ENCODE results near the gene RAB6B. TPM values are rescaled to one million over a fixed set of nuclear protein-coding genes. Genes with fewer than 3 reads are reported as not detected.

RAB6B gene
- total RNA-seq, 1 experiment from 2014 or later, result 0.52 TPM

GRCh38 chr3:133901847-133902246 lies 6.2 kb upstream of the RAB6B start:
- H3K4me3 ChIP-seq, result no peak overlapping the region
- H3K36me3 ChIP-seq (ENCODE audit: low read depth), result no peaks in the 10 kb centered on the region
- no peaks in the 10 kb centered on the region for H3K9me3 ChIP-seq (ENCODE audit: insufficient read depth, low read depth)
- no TSS peak for BruUV-seq (replicated peaks)
- no peak overlapping the region for H3K4me2 ChIP-seq
- no peaks in the 10 kb centered on the region for H3K4me1 ChIP-seq (replicated peaks; ENCODE audit: insufficient read depth)
- no peaks in the 10 kb centered on the region for H3K79me2 ChIP-seq (ENCODE audit: low read depth)
- TF ChIP-seq CTCF (conservative IDR thresholded peaks at IDR 0.05), result no peak
- no peak for TF ChIP-seq EZH2 (IDR thresholded peaks at IDR 0.05; ENCODE audit: low read depth)
- ChIA-PET POLR2A (ENCODE audit: unreplicated experiment) (no interaction called here), CTCF (no interaction called here)
- no peak overlapping the region for H2AFZ ChIP-seq
- H4K20me1 ChIP-seq (ENCODE audit: insufficient read depth), result no peaks in the 10 kb centered on the region
- H3F3A ChIP-seq (ENCODE audit: insufficient read depth, low read depth), result no peaks in the 10 kb centered on the region
- no peak for DNase-seq
- no peaks in the 10 kb centered on the region for H3K9me2 ChIP-seq (ENCODE audit: insufficient read depth)
- no peak overlapping the region for H3K27ac ChIP-seq
- 0 out of 2 replicates have a peak, but pooled peaks cover under 1% of the 10 kb centered on the region for H3K27me3 ChIP-seq (ENCODE audit: insufficient read depth, low read depth)
- intact Hi-C loops (cut with micrococcal nuclease; ENCODE audit: unreplicated experiment), result no loop called here

- ChIA-PET CTCF (no interaction called here), POLR2A (ENCODE audit: unreplicated experiment) (no interaction called here)
- Histone ChIP-seq H3K36me3 (ENCODE audit: low read depth) (no peaks in the 10 kb centered on the region), H4K20me1 (ENCODE audit: insufficient read depth) (no peaks in the 10 kb centered on the region), H3K27me3 (ENCODE audit: insufficient read depth, low read depth) (0 out of 2 replicates have a peak, but pooled peaks cover 8% of the 10 kb centered on the region), H3K79me2 (ENCODE audit: low read depth) (no peaks in the 10 kb centered on the region), H3K4me2 (no peak overlapping the region), H3F3A (ENCODE audit: insufficient read depth, low read depth) (no peaks in the 10 kb centered on the region), H3K4me3 (no peak overlapping the region), H3K4me1 (replicated peaks; ENCODE audit: insufficient read depth) (no peaks in the 10 kb centered on the region), H3K27ac (no peak overlapping the region), H2AFZ (no peak overlapping the region), H3K9me2 (ENCODE audit: insufficient read depth) (no peaks in the 10 kb centered on the region), H3K9me3 (ENCODE audit: insufficient read depth, low read depth) (no peaks in the 10 kb centered on the region)
- no peak for DNase-seq
- TF ChIP-seq EZH2 (IDR thresholded peaks at IDR 0.05; ENCODE audit: low read depth), result no peak
- no peak for TF ChIP-seq CTCF (conservative IDR thresholded peaks at IDR 0.05)
- intact Hi-C loops (cut with micrococcal nuclease; ENCODE audit: unreplicated experiment), result no loop called here
- BruUV-seq (replicated peaks), result no TSS peak
Observed at GRCh38 chr3:133901083-133901482, 5.4 kb upstream of the RAB6B start.

- no peak overlapping the region for H3K27ac ChIP-seq
- no peaks in the 10 kb centered on the region for H3K4me1 ChIP-seq (replicated peaks; ENCODE audit: insufficient read depth)
- H3K79me2 ChIP-seq (ENCODE audit: low read depth), result no peaks in the 10 kb centered on the region
- CTCF ChIA-PET, result no interaction called here
- POLR2A ChIA-PET (ENCODE audit: unreplicated experiment), result no interaction called here
- TF ChIP-seq EZH2 (IDR thresholded peaks at IDR 0.05; ENCODE audit: low read depth) (no peak), CTCF (conservative IDR thresholded peaks at IDR 0.05) (no peak)
- H3K4me2 ChIP-seq, result no peak overlapping the region
- no peaks in the 10 kb centered on the region for H3F3A ChIP-seq (ENCODE audit: insufficient read depth, low read depth)
- no peaks in the 10 kb centered on the region for H4K20me1 ChIP-seq (ENCODE audit: insufficient read depth)
- H3K4me3 ChIP-seq, result no peak overlapping the region
- no TSS peak for BruUV-seq (replicated peaks)
- H3K9me2 ChIP-seq (ENCODE audit: insufficient read depth), result no peaks in the 10 kb centered on the region
- H3K9me3 ChIP-seq (ENCODE audit: insufficient read depth, low read depth), result no peaks in the 10 kb centered on the region
- H3K36me3 ChIP-seq (ENCODE audit: low read depth), result no peaks in the 10 kb centered on the region
- intact Hi-C loops (cut with micrococcal nuclease; ENCODE audit: unreplicated experiment), result no loop called here
- H3K27me3 ChIP-seq (ENCODE audit: insufficient read depth, low read depth), result 0 out of 2 replicates have a peak, but pooled peaks cover 8% of the 10 kb centered on the region
- DNase-seq, result no peak
- H2AFZ ChIP-seq, result no peak overlapping the region
Observed at GRCh38 chr3:133899311-133899710, 3.6 kb upstream of the RAB6B start.

All from PC-9 (cell line).